GM12801 (cell line): ENCODE data around the gene HOXA9.

ENCODE experiments used
- TF ChIP-seq, protein P1 (sequence below): IDR thresholded peaks from one replicate; pipeline ENCODE4 v1.5.1; 2011; ENCODE audit warnings: control low read depth; ENCODE audit not compliant: insufficient read length; ENCODE audit errors: extremely low read depth

HOXA9 gene

DNA sequence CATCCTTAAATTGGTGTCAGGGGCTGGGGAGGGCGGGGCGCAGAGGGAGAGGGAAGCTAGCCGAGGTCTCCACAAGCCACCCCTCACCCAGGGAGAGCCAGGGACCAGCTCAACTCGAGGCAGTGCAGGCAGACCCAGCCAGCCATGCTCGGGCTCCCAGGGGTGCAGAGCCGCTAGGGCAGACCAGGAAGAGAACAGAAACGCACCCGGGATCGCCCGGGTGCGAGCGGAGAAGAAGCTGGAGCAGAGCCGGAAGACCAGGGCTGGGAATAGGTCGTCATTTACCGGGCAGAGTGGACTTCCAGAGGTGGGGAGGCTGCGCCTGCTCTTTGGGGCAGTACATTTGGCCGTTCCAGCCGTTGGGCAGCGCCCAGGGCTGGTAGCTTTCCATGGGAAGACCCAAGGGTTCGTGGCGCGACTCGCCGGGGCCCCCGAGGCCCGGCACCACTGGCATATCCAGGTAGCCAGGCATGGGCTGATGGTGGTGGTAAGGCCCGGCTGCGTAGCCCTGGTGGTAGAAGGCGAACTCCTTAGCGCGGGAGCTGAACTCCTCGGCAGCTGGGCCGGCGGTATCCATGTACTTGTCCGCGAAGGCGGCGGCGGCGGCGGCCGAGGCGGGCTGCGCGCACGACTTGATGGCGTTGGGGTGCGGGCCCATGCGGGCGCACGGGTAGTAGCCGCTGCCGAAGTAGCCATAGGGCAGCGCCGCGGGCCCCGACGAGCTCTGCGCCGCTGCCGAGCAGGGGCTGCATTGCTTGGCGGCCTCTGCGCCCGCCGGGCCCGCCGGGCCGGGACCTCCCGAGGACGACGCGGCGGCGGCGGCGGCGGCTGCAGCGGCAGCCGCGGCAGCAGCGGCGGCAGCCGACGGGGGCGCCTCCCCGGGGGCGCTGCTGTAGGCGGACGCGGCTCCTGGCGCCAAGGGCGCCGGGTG, 33.8 kb upstream of the HOXA9 start:
- TF ChIP-seq, protein P1, sequence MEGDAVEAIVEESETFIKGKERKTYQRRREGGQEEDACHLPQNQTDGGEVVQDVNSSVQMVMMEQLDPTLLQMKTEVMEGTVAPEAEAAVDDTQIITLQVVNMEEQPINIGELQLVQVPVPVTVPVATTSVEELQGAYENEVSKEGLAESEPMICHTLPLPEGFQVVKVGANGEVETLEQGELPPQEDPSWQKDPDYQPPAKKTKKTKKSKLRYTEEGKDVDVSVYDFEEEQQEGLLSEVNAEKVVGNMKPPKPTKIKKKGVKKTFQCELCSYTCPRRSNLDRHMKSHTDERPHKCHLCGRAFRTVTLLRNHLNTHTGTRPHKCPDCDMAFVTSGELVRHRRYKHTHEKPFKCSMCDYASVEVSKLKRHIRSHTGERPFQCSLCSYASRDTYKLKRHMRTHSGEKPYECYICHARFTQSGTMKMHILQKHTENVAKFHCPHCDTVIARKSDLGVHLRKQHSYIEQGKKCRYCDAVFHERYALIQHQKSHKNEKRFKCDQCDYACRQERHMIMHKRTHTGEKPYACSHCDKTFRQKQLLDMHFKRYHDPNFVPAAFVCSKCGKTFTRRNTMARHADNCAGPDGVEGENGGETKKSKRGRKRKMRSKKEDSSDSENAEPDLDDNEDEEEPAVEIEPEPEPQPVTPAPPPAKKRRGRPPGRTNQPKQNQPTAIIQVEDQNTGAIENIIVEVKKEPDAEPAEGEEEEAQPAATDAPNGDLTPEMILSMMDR = no peak

- TF ChIP-seq, protein P1 = no peak
Measured at GRCh38 chr7:27198138-27198841, 33.0 kb upstream of the HOXA9 start.

GRCh38 chr7:27197137-27198042, 32.1 kb upstream of the HOXA9 start:
- TF ChIP-seq, protein P1 = no peak

DNA sequence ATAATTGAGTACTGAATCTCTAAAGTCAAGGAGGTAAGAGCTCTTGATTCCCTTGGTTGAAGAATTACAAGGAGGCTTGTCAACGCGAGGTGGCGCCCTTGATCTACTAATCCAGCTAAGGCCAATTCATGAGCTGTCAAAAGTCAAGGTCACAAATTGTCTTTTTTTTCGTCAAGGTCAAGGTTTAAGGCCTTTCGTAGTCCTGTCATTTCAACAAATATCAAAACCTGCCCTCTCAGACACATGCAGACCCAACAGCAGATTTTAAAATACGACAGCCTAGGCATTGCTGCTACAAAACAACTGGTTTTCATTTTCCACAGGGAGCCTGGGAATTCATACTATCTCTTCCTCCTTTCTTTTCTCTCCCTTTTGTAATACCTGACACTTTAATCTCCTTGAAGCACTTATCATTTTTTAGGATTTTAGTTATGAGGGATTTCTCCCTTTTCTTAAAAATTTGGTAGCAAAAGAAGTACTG, 31.0 kb upstream of the HOXA9 start:
- TF ChIP-seq, protein P1 = no peak

DNA sequence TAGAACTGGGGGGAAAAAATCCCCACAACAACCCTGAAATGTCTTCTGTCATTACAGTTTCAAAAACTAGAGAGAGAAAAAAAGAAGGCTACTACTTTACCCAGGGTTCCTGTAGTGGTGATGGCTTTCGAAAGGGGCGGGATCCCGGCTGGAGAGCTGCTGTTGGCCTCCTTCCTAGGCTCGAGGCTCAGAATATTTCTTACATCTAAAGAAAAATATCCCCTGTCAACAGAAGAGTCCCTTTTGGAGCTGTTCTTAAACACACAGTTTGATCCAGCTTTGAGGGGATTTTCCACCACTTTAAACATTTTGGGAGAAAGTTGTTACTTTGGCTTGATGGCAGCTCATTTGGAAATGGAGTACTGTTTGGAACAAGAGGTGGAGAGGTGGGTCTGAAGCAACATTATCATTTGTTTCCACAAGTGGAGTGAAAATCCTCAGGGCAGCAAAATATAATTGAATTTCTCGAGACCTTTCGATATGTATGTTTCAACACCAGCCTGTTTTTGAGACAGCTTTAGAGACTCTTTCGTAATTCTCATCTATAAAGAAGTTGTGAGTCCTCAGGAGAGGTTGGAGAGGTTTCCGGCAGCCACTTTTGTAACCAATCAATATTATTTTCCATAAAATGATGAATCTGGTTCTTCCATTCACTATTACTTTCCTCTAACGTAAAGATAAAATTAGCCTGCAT, 29.5 kb upstream of the HOXA9 start:
- TF ChIP-seq, protein P1 = no peak

- TF ChIP-seq, protein P1 = no peak
Measured at GRCh38 chr7:27194002-27194352, 28.6 kb upstream of the HOXA9 start.
